ENCODE measurements around the gene TMEM72. TPM values are rescaled to one million over a fixed set of nuclear protein-coding genes. Genes with fewer than 3 reads are reported as not detected.
"Not testable (repeated sequence)": the region's sequence is repeated elsewhere in the genome, so short reads cannot be mapped to it uniquely, and the experiment has no call there.

TMEM72 gene
- total RNA-seq: under 1 TPM in 3 of 4 donors, not detected in 1; 0.23 to 0.71 (median 0.29) TPM
- polyA plus RNA-seq: 0.14 TPM
- long read RNA-seq, donor 1: 0 reads
- long read RNA-seq, donor 2, partial matches to known transcripts: 0 of 1 reads
- long read RNA-seq, donor 2, other reads (novel, unspliced or antisense): 0 of 1 reads
- long read RNA-seq, donor 3, partial matches to known transcripts: 0 of 1 reads
- long read RNA-seq, donor 3, other reads (novel, unspliced or antisense): 0 of 1 reads
- long read RNA-seq, donor 4: 0 reads

GRCh38 chr10:44911081-44911540 lies at the start of gene TMEM72:
Gene TMEM72 (plus strand): TSS chr10:44911337. CDS start chr10:44911513, 176 bp downstream.
- Histone ChIP-seq H3K27me3 (ENCODE audit: control insufficient read depth, insufficient read depth) (no peaks in the 10 kb centered on the region), H3K4me3 (ENCODE audit: low read length) (no peak within 1 kb of the TSS), H3K27ac (ENCODE audit: low read length) (no peak within 1 kb of the TSS), H3K9me3 (ENCODE audit: control insufficient read depth, low read length) (no peaks in the 10 kb centered on the region), H3K4me1 (ENCODE audit: control insufficient read depth, insufficient read depth, low read length) (peaks cover 4% of the 10 kb centered on the region)
- ATAC-seq: peak; percentile 69 to 82
- 36% methylated on average over 12 of the region's 12 CpGs for WGBS
- intact Hi-C loops (cut with DNase I): no loop called here
- peak in 1 of 3 donors; percentile 65 for DNase-seq

DNA sequence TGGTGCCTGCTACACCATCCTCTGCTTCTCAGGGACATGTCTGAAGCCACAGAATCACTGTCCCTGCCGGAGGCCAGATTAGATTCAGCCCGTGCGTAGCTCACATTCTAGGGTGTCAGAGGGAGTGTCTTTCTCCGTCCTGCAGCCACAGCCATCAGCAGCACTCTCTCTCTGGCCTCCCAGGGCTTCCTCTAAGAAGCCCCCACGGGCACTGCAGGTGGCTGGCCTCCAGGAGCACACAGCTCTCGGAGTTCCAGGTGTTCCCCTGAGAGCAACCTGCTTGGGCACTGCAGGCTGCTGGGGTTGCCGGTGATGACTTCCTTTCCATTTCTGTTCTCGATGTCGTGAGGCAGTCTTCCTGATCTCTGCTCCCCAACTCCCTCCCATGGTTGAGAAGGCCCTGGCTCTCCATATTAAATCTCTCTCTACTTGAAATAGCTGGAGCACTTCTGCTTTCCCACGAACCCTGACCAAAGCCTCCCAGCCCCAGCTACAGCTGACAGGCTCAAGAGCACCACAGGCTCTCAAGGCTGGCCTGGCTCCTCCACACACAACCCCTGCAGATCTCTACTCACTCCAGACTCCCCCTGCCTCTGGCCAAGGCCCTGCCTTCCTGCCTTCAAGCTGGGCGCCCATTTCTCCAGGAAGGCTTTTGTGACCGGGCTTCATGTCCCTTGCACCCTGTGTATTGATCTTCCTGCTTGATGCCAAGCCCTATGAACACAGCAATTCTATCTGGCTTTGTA lies 49.0 kb upstream of the TMEM72 start:
- H3K9me3 ChIP-seq (ENCODE audit: control insufficient read depth, low read length): no peaks in the 10 kb centered on the region
- no peak overlapping the region for H3K27ac ChIP-seq (ENCODE audit: low read length)
- H3K4me3 ChIP-seq (ENCODE audit: low read length): no peak overlapping the region
- intact Hi-C loops (cut with DNase I): loop anchor here (2.0 to 10.0 kb wide), 4 partner anchors 467 to 1191 kb away; partner anchors contain the start of gene CXCL12 (in 1 of the 4)
- 67% methylated on average over 12 of the region's 12 CpGs for WGBS
- ATAC-seq: no peak
- no peak for DNase-seq
- no peaks in the 10 kb centered on the region for H3K4me1 ChIP-seq (ENCODE audit: control insufficient read depth, insufficient read depth, low read length)
- H3K27me3 ChIP-seq (ENCODE audit: control insufficient read depth, insufficient read depth): no peaks in the 10 kb centered on the region

- H3K4me3 ChIP-seq (ENCODE audit: low read length): no peak overlapping the region
- intact Hi-C loops (cut with DNase I): loop anchor here (2.0 to 10.0 kb wide), 4 partner anchors 468 to 1192 kb away; partner anchors contain the start of gene CXCL12 (in 1 of the 4)
- no peak overlapping the region for H3K27ac ChIP-seq (ENCODE audit: low read length)
- no peak for ATAC-seq
- no peaks in the 10 kb centered on the region for H3K9me3 ChIP-seq (ENCODE audit: control insufficient read depth, low read length)
- H3K4me1 ChIP-seq (ENCODE audit: control insufficient read depth, insufficient read depth, low read length): no peaks in the 10 kb centered on the region
- no peaks in the 10 kb centered on the region for H3K27me3 ChIP-seq (ENCODE audit: control insufficient read depth, insufficient read depth)
- 57% methylated on average over 4 of the region's 4 CpGs for whole genome bisulfite sequencing
- no peak for DNase-seq
Observed at GRCh38 chr10:44862924-44863323, 48.2 kb upstream of the TMEM72 start.

DNA sequence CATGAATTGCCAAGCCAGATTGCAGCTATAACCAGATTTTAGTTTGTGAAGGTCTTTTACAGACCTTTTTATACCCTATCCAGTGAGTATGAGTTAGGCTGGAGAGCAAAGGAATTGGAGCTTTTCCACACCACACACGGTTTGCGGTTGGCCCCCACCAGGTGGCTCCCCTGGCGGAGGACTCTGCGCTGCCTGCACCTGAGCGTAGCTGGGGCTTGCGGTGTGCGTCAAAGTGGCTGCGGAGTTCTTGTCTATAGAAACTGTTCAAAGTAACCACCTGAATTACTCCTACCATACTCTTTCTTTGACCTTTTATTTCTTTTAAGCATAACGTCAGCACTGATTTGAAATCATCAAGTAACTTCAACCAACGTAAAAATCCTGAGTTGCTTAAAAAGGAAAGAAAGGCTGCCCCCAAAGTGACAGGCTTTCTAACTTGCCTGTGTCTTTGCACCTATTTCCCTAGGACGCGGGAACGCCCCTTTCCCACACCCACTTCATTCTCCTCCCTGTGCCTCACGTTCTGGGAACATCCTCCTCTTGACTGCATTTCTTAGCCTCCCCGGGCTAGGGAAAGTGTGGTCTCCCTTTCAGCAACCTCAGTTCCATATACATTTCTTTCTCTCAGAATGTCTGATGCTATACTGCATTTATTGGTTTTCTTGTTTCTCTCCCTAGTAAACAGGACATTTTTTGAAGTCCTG lies 47.6 kb upstream of the TMEM72 start:
- intact Hi-C loops (cut with DNase I): loop anchor here (2.0 to 10.0 kb wide), 4 partner anchors 469 to 1193 kb away; partner anchors contain the start of gene CXCL12 (in 1 of the 4)
- Histone ChIP-seq H3K4me3 (ENCODE audit: low read length) (no peak overlapping the region), H3K9me3 (ENCODE audit: control insufficient read depth, low read length) (no peaks in the 10 kb centered on the region), H3K27ac (ENCODE audit: low read length) (no peak overlapping the region), H3K27me3 (ENCODE audit: control insufficient read depth, insufficient read depth) (no peaks in the 10 kb centered on the region), H3K4me1 (ENCODE audit: control insufficient read depth, insufficient read depth, low read length) (no peaks in the 10 kb centered on the region)
- ATAC-seq (no peak), DNase-seq (no peak)
- 76% methylated on average over 15 of the region's 15 CpGs for WGBS

GRCh38 chr10:44864051-44864450 lies 47.1 kb upstream of the TMEM72 start:
- Histone ChIP-seq H3K4me3 (ENCODE audit: low read length) (peak overlapping the region; percentile 44), H3K27me3 (ENCODE audit: control insufficient read depth, insufficient read depth) (no peaks in the 10 kb centered on the region), H3K27ac (ENCODE audit: low read length) (no peak overlapping the region), H3K4me1 (ENCODE audit: control insufficient read depth, insufficient read depth, low read length) (no peaks in the 10 kb centered on the region), H3K9me3 (ENCODE audit: control insufficient read depth, low read length) (no peaks in the 10 kb centered on the region)
- DNase-seq: peak in 2 of 3 donors; percentile 70 to 76
- ATAC-seq: peak; percentile 38 to 53
- intact Hi-C loops (cut with DNase I): loop anchor here (5.0 to 10.0 kb wide), 3 partner anchors 469 to 1192 kb away; partner anchors contain the start of gene CXCL12 (in 1 of the 4)
- 49% methylated on average over 17 of the region's 17 CpGs for WGBS

DNA sequence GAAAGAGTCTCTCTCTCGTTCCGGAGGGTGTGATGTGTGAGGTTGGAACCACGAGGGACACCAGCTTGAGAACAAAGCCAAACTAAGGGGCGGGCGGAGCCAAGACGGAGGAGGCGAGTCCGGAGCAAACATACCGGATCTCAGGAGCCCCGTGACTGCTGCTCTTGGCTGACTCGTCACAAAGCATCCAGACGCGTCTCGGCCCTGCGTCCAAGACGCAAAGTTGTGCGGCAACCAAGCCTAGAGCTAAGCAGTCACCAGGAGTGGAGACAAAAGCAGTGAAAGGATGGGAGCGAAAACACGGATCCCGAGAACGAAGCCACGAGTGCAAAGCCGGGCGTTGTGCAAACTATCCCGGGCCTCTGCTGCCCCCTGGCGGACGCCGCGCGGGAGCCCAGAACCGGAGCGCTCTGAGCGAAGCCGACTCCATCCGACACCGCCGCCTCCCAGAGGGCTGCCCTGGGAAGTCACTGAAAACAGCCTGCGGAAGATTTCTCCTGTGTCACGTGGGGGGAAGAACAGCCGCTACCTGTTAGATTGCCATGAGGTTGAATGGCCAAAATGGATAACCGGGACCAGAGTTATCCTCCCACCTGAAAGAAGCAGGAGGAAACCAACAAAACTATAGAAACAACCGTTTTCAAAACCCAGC lies 46.4 kb upstream of the TMEM72 start:
- peak overlapping the region; percentile 21 for H3K27ac ChIP-seq (ENCODE audit: low read length)
- intact Hi-C loops (cut with DNase I): loop anchor here (5.0 to 10.0 kb wide), 3 partner anchors 470 to 1192 kb away; partner anchors contain the start of gene CXCL12 (in 1 of the 4)
- ATAC-seq (peak; percentile 96 to 97), DNase-seq (peak; percentile 92 to 97 (median 97))
- under 1% methylated on average over 42 of the region's 42 CpGs for WGBS
- no peaks in the 10 kb centered on the region for H3K4me1 ChIP-seq (ENCODE audit: control insufficient read depth, insufficient read depth, low read length)
- H3K27me3 ChIP-seq (ENCODE audit: control insufficient read depth, insufficient read depth): no peaks in the 10 kb centered on the region
- H3K9me3 ChIP-seq (ENCODE audit: control insufficient read depth, low read length): no peaks in the 10 kb centered on the region
- peak overlapping the region; percentile 44 for H3K4me3 ChIP-seq (ENCODE audit: low read length)

- 37% methylated on average over 16 of the region's 16 CpGs for WGBS
- H3K27ac ChIP-seq (ENCODE audit: low read length): no peak overlapping the region
- peak; percentile 5 to 41 for ATAC-seq
- no peaks in the 10 kb centered on the region for H3K4me1 ChIP-seq (ENCODE audit: control insufficient read depth, insufficient read depth, low read length)
- intact Hi-C loops (cut with DNase I): loop anchor here in 2 of 4 donors (10.0 kb wide), 2 partner anchors 470 to 480 kb away; partner anchors contain the start of gene CXCL12 (in 1 of the 2)
- H3K27me3 ChIP-seq (ENCODE audit: control insufficient read depth, insufficient read depth): no peaks in the 10 kb centered on the region
- no peak overlapping the region for H3K4me3 ChIP-seq (ENCODE audit: low read length)
- no peaks in the 10 kb centered on the region for H3K9me3 ChIP-seq (ENCODE audit: control insufficient read depth, low read length)
- DNase-seq: peak in 2 of 3 donors; percentile 65 to 68
Observed at GRCh38 chr10:44865289-44865671, 45.9 kb upstream of the TMEM72 start.

DNA sequence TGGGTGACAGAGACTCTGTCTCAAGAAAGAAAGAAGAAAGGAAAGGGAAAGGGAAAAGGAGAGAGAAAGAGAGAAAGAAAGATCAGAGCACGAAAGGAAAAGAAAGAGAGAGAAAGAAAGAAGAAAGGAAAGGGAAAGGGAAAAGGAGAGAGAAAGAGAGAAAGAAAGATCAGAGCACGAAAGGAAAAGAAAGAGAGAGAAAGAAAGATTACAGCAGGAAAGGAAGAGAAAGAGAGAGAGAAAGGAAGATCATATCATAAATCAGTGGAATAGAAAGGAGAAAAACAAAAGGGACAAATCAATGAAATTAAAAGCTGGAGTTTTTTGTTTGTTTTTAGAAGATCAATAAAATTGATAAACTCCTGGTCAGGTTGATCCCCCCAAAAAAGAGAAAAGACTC lies 44.8 kb upstream of the TMEM72 start:
- H3K4me3 ChIP-seq (ENCODE audit: low read length); H3K27me3 ChIP-seq (ENCODE audit: control insufficient read depth, insufficient read depth); DNase-seq; H3K27ac ChIP-seq (ENCODE audit: low read length); ATAC-seq; H3K4me1 ChIP-seq (ENCODE audit: control insufficient read depth, insufficient read depth, low read length); H3K9me3 ChIP-seq (ENCODE audit: control insufficient read depth, low read length): not testable (repeated sequence)
- intact Hi-C loops (cut with DNase I): loop anchor here in 2 of 4 donors (10.0 kb wide), 2 partner anchors 472 to 482 kb away; partner anchors contain the start of gene CXCL12 (in 1 of the 2)
- 91% methylated on average over 2 of the region's 2 CpGs for WGBS

DNA sequence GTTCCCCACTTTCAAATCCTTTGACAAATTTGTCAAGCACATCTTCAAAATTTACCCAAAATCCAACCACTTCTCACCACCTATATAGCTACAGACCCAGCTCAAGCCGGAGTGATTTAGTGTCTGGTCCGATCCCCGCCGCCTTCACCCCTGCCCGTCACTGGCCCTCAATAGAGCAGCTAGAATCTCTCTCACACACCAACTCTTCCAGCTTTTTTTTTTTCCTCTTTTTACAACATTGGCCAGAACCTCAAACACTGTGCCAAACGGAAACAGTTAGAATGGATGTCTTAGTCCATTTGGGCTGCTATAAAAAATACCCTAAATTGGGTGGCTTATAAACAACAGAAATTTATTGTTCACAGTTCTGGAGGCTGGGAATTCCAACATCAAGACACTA lies 41.1 kb upstream of the TMEM72 start:
- no peaks in the 10 kb centered on the region for H3K27me3 ChIP-seq (ENCODE audit: control insufficient read depth, insufficient read depth)
- peaks cover 8% of the 10 kb centered on the region for H3K4me1 ChIP-seq (ENCODE audit: control insufficient read depth, insufficient read depth, low read length)
- intact Hi-C loops (cut with DNase I): loop anchor here in 1 of 4 donors (10.0 kb wide), 1 partner anchor 105 kb away; the partner anchor contains the start of gene DEPP1
- ATAC-seq (no peak), DNase-seq (no peak)
- H3K27ac ChIP-seq (ENCODE audit: low read length): no peak overlapping the region
- WGBS: 87% methylated on average over 6 of the region's 6 CpGs
- no peaks in the 10 kb centered on the region for H3K9me3 ChIP-seq (ENCODE audit: control insufficient read depth, low read length)
- no peak overlapping the region for H3K4me3 ChIP-seq (ENCODE audit: low read length)

- Histone ChIP-seq H3K4me1 (ENCODE audit: control insufficient read depth, insufficient read depth, low read length) (peaks cover 8% of the 10 kb centered on the region), H3K4me3 (ENCODE audit: low read length) (no peak overlapping the region), H3K27ac (ENCODE audit: low read length) (no peak overlapping the region), H3K27me3 (ENCODE audit: control insufficient read depth, insufficient read depth) (no peaks in the 10 kb centered on the region), H3K9me3 (ENCODE audit: control insufficient read depth, low read length) (no peaks in the 10 kb centered on the region)
- DNase-seq (peak in 2 of 3 donors; percentile 60 to 82), ATAC-seq (peak; percentile 64 to 73)
- intact Hi-C loops (cut with DNase I): loop anchor here in 1 of 4 donors (10.0 kb wide), 1 partner anchor 102 kb away; the partner anchor contains the start of gene DEPP1
- WGBS: 44% methylated on average over 6 of the region's 6 CpGs
Observed at GRCh38 chr10:44873160-44873559, 38.0 kb upstream of the TMEM72 start.

Measured in right cardiac atrium (tissue), 5 donors.